DMS53 treated with DMSO at 0.1 percent for 48 hours (cell line): ENCODE measurements around the gene TLE2.
"Not testable (repeated sequence)": the region's sequence is repeated elsewhere in the genome, so short reads cannot be mapped to it uniquely, and the experiment has no call there.

Experiments
- DNase-seq: peaks from one replicate; lab custom pipeline; 2025; ENCODE audit not compliant: unreplicated experiment; lab: John Stamatoyannopoulos, UW

Gene TLE2

GRCh38 chr19:3038214-3038613 lies 9.1 kb upstream of the TLE2 start:
- DNase-seq, result no peak

- DNase-seq, result not testable (repeated sequence)
Measured at GRCh38 chr19:3036977-3037544, 8.0 kb upstream of the TLE2 start.

- DNase-seq, result peak; percentile 75
Measured at GRCh38 chr19:3036119-3036976, 7.3 kb upstream of the TLE2 start.

- DNase-seq, result peak; percentile 90
Measured at GRCh38 chr19:3035542-3036118, 6.5 kb upstream of the TLE2 start.

- DNase-seq, result no peak
Measured at GRCh38 chr19:3034656-3035541, 5.8 kb upstream of the TLE2 start.

- no peak for DNase-seq
Measured at GRCh38 chr19:3034406-3034655, 5.3 kb upstream of the TLE2 start.

- DNase-seq, result no peak
Measured at GRCh38 chr19:3033595-3034405, 4.7 kb upstream of the TLE2 start.

GRCh38 chr19:3031607-3031867 lies 2.5 kb upstream of the TLE2 start:
- no peak for DNase-seq

- DNase-seq, result no peak
Measured at GRCh38 chr19:3028305-3029064, 595 bp downstream of the TLE2 start.

- DNase-seq, result no peak
Measured at GRCh38 chr19:3027981-3028304, 1.1 kb downstream of the TLE2 start.

GRCh38 chr19:3027292-3027691 lies 1.8 kb downstream of the TLE2 start:
- no peak for DNase-seq

- no peak for DNase-seq
Measured at GRCh38 chr19:3026768-3027167, 2.3 kb downstream of the TLE2 start.

GRCh38 chr19:3025549-3025886 lies 3.6 kb downstream of the TLE2 start:
- DNase-seq, result no peak

GRCh38 chr19:3024870-3025548 lies 4.1 kb downstream of the TLE2 start:
- DNase-seq, result no peak

- DNase-seq, result no peak
Measured at GRCh38 chr19:3024509-3024869, 4.6 kb downstream of the TLE2 start.

- no peak for DNase-seq
Measured at GRCh38 chr19:3020321-3020960, 8.6 kb downstream of the TLE2 start.

- DNase-seq, result no peak
Measured at GRCh38 chr19:3019211-3019854, 9.7 kb downstream of the TLE2 start.

GRCh38 chr19:3017923-3018322 lies 11.2 kb downstream of the TLE2 start:
- DNase-seq, result no peak
